Activated CD8-positive, alpha-beta memory T cell treated with anti-CD3 and anti-CD28 coated beads, Interleukin-2, amount 10 ng/mL, durations not matched to agents 7 days and 5 days (primary cell): ENCODE results near the gene NR2C2AP. TPM values are rescaled to one million over a fixed set of nuclear protein-coding genes. Genes with fewer than 3 reads are reported as not detected.

Experiments used
- ATAC-seq: fragments of 150-1000 bp; cut with Tn5 transposase; one replicate; pipeline ENCODE4 v1.10.0; 2021; ENCODE audit warnings: moderate library complexity
- CTCF ChIA-PET: fragments of 350-600 bp; sonication (Branson Sonifier 250); formaldehyde crosslinking; loops from one replicate; lab custom pipeline; 2021; ENCODE audit warnings: antibody characterized with exemption; lab: Charles Lee
- DNase-seq: peaks from one replicate; pipeline ENCODE4 v3.0.0-alpha.2; 2020
- H3K27ac Mint-ChIP-seq: one replicate; pipeline ENCODE4 v1.8.0; 2021; ENCODE audit warnings: mild to moderate bottlenecking, mixed read lengths
- H3K27me3 Mint-ChIP-seq: one replicate; pipeline ENCODE4 v1.8.0; 2021; ENCODE audit warnings: mixed read lengths
- H3K36me3 Mint-ChIP-seq: one replicate; pipeline ENCODE4 v1.8.0; 2021; ENCODE audit warnings: mild to moderate bottlenecking, mixed read lengths
- H3K4me1 Mint-ChIP-seq: one replicate; pipeline ENCODE4 v1.8.0; 2021; ENCODE audit warnings: mixed read lengths
- H3K4me3 Mint-ChIP-seq: one replicate; pipeline ENCODE4 v1.8.0; 2021; ENCODE audit warnings: mild to moderate bottlenecking, moderate library complexity, mixed read lengths
- H3K9me3 Mint-ChIP-seq: one replicate; pipeline ENCODE4 v1.8.0; 2022; ENCODE audit warnings: low read depth, mixed read lengths
- total RNA-seq, 2 experiments: library from RNA; stranded (reverse); gene quantifications; one replicate each; pipeline ENCODE4 v1.2.3, GENCODE V29; 2021

The NR2C2AP gene
- total RNA-seq, 2 experiments from 2014 or later, result 32.8 to 33.0 TPM

DNA sequence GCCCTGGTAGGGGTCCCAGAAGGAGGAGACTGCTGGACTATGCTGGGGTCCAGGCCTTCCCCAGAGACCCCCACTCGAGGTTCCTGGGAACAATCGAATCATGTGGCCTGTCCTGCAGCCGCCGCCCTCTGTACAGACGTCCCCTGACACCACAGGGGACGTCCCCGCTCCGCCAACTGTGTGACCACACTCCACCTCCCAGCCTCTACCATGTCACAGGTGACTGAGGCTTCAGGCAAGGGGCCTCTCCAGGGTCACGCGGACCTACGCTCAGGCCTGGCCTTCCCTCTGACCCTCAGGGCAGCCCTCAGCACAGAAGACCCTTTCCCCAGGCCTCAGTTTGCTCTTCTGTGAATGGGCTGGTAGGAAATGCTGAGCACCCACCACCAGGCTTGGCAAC lies 51.8 kb downstream of the NR2C2AP start:
- H3K9me3 Mint-ChIP-seq, result no peaks in the 10 kb centered on the region
- H3K27ac Mint-ChIP-seq, result no peak overlapping the region
- no peaks in the 10 kb centered on the region for H3K4me1 Mint-ChIP-seq
- peaks cover 4% of the 10 kb centered on the region for H3K36me3 Mint-ChIP-seq
- no peak for ATAC-seq
- no peak for DNase-seq
- no peak overlapping the region for H3K4me3 Mint-ChIP-seq
- CTCF ChIA-PET, result interaction anchor here (1.6 kb wide), 1 partner anchor 23 kb away, joined by 4 read pairs; no protein-coding TSS in a partner anchor
- H3K27me3 Mint-ChIP-seq, result no peaks in the 10 kb centered on the region

Other genes with a start within 250 kb of the NR2C2AP start
- gene SUGP2, start 169.9 kb downstream of the NR2C2AP start, total RNA-seq, result 100 to 1,000 TPM; 126 to 192 TPM
- 10 to 100 TPM; 30.8 to 39.0 TPM for gene ARMC6, start 169.8 kb downstream of the NR2C2AP start, total RNA-seq
- gene SLC25A42, start 139.4 kb downstream of the NR2C2AP start, total RNA-seq, result 10 to 100 TPM; 15.6 to 18.7 TPM
- 10 to 100 TPM; 22.0 to 25.1 TPM for gene TMEM161A, start 64.9 kb downstream of the NR2C2AP start, total RNA-seq
- 1 to 10 TPM; 3.2 to 7.2 TPM for gene MEF2B, start 33.2 kb downstream of the NR2C2AP start, total RNA-seq
- gene BORCS8, start 11.3 kb downstream of the NR2C2AP start, total RNA-seq, result 10 to 100 TPM; 33.1 to 34.8 TPM
- gene RFXANK, start 11.2 kb downstream of the NR2C2AP start, total RNA-seq, result 100 to 1,000 TPM; 110 to 121 TPM
- under 1 TPM in 1 of 2 experiments, not detected in 1; 0.05 TPM for gene NCAN, start 8.5 kb upstream of the NR2C2AP start, total RNA-seq
- gene TM6SF2, start 69.9 kb upstream of the NR2C2AP start, total RNA-seq, result not detected
- gene SUGP1, start 117.1 kb upstream of the NR2C2AP start, total RNA-seq, result 10 to 100 TPM; 65.2 to 71.1 TPM
- gene MAU2, start 117.4 kb upstream of the NR2C2AP start, total RNA-seq, result 10 to 100 TPM; 80.6 to 82.4 TPM
- gene GATAD2A, start 202.3 kb upstream of the NR2C2AP start, total RNA-seq, result 100 to 1,000 TPM; 159 to 161 TPM